Epithelial cell of proximal tubule (primary cell): ENCODE data around the gene RASSF4. TPM values are rescaled to one million over a fixed set of nuclear protein-coding genes. Genes with fewer than 3 reads are reported as not detected.
A peak's percentile ranks its signal among the peaks of the same experiment; 100 is the strongest.
"Not testable (repeated sequence)": the region's sequence is repeated elsewhere in the genome, so short reads cannot be mapped to it uniquely, and the experiment has no call there.

Experiments
- DNase-seq: peaks from one replicate; pipeline ENCODE4 v3.0.0-alpha.2; 2011; ENCODE audit warnings: low read depth
- H3K4me3 ChIP-seq: 2 replicates; pipeline ENCODE4 v1.5.1; 2011; ENCODE audit warnings: low read depth, mild to moderate bottlenecking, low read length
- total RNA-seq: library from RNA; depleted of rRNA; stranded (reverse); fragments of >200 nt; gene quantifications from 2 replicates; pipeline ENCODE4 v1.2.3, GENCODE V29; 2015
- TF ChIP-seq, protein P1 (sequence below): conservative IDR thresholded peaks from 2 replicates; pipeline ENCODE4 v1.5.1; 2012; ENCODE audit warnings: low read depth, mild to moderate bottlenecking, low read length

RASSF4 gene
- total RNA-seq, 1 donor from 2014 or later: 23.1 TPM

DNA sequence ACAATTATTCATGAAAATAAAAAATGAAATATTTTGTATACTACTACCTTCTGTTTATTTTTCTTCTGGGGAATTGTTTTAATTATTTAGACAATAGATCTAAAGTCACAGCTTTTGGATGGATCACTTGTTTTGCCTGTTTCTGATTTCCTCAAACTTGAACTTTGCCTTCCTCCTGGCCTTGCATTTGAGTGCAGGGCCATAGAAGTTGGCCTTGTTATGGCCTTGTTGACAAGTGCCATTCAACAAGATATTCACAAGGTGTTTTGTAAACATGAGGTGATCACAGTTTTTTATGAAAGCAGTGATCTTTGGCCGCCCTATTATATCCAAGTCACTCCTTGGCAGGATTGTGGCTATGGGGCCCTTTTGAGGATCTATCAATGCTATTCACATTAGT lies 45.7 kb downstream of the RASSF4 start:
- no peak for DNase-seq
- no peak overlapping the region for H3K4me3 ChIP-seq
- TF ChIP-seq, protein P1, sequence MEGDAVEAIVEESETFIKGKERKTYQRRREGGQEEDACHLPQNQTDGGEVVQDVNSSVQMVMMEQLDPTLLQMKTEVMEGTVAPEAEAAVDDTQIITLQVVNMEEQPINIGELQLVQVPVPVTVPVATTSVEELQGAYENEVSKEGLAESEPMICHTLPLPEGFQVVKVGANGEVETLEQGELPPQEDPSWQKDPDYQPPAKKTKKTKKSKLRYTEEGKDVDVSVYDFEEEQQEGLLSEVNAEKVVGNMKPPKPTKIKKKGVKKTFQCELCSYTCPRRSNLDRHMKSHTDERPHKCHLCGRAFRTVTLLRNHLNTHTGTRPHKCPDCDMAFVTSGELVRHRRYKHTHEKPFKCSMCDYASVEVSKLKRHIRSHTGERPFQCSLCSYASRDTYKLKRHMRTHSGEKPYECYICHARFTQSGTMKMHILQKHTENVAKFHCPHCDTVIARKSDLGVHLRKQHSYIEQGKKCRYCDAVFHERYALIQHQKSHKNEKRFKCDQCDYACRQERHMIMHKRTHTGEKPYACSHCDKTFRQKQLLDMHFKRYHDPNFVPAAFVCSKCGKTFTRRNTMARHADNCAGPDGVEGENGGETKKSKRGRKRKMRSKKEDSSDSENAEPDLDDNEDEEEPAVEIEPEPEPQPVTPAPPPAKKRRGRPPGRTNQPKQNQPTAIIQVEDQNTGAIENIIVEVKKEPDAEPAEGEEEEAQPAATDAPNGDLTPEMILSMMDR: no peak

DNA sequence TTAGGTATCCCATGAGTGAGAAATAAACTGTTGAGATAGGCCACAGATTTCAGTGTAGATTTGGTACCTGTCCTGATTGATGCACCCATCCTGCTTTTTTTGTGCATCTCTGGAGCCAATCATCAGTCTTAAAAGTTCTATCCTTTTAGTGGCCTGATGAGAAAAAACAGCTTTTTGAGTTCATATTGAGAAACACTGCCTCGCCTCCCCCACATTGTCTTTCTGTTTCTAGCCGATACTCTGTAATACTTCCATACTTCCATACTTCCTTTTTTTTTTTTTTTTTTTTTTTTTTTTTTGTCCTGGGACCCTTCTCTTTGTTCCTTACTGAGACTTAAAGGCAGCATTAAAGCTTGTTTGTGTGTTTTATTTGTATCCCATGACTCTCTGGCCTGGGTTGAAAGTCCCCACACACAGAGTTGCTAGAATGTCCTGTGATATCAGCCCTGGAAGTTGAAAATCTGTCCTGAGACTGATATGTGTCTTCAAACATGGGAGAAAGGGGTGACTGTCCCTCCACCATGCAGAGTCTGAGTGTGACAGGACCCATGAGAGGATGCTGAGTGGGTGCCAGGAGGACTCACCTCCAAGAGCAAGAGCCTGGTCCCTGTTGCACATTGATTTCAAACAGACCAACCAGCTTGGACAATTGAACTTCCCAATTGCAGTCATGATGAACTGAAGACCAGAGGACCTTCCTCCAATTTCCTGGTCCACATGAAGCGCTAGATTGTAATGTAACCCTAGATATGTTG lies 46.9 kb downstream of the RASSF4 start:
- TF ChIP-seq, protein P1: no peak
- DNase-seq: no peak
- no peak overlapping the region for H3K4me3 ChIP-seq

DNA sequence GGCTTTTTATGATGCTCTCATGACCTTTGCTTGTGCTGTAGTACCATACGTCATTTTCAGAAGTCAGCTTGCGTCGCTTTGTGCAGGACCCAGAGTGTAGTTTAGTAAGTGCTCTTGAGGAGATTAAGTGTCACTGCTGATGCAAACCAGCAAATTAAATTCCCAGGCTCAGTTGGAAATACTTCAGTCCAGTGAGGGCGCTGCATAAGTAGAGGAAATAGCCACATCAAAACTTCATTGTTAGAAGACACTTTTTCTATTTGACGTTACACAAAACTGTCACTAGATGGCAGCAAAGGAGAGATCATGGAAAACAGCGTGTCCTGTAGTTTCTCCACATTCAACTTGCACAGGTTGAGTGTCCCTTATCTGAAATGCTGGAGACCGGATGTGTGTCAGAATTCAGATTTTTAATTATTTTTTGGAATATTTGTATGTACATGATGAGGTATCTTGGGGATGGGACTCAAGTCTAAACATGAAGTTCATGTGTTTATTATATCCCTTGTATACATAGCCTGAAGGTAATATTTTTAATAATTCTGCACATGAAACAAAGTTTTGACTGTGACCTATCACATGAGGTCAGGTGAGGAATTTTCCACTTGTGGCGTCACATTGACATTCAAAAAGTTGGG lies 49.0 kb downstream of the RASSF4 start:
- H3K4me3 ChIP-seq: no peak overlapping the region
- peak; percentile 54 for DNase-seq
- TF ChIP-seq, protein P1: peak; percentile 83

DNA sequence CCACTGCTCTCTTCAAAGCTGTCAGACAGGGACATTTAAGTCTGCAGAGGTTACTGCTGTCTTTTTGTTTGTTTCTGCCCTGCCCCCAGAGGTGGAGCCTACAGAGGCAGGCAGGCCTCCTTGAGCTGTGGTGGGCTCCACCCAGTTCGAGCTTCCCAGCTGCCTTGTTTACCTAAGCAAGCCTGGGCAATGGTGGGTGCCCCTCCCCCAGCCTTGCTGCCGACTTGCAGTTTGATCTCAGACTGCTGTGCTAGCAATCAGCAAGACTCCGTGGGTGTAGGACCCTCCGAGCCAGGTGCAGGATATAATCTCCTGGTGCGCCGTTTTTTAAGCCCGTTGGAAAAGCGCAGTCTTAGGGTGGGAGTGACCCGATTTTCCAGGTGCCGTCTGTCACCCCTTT lies 55.0 kb downstream of the RASSF4 start:
- not testable (repeated sequence) for H3K4me3 ChIP-seq, DNase-seq

DNA sequence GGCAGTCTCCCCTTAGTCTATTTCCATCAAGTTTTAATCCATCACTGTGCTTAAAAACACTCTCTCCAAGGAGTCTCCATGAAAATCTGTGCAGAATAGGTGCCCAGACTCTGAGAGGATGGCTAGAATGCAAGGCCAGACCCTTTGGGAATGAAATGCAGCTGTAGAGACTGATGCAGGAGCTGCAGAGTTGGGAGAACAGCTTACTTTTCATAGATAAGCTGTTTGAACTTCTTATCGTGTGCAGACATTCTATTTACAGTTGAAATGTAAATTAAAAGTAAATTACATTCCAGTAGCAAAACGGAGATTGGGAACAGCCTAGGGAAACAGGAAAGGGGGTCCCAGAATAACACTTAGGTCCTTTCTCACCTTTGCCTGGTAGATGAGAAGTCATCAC lies 56.0 kb downstream of the RASSF4 start:
- no peak overlapping the region for H3K4me3 ChIP-seq
- TF ChIP-seq, protein P1: no peak
- no peak for DNase-seq

DNA sequence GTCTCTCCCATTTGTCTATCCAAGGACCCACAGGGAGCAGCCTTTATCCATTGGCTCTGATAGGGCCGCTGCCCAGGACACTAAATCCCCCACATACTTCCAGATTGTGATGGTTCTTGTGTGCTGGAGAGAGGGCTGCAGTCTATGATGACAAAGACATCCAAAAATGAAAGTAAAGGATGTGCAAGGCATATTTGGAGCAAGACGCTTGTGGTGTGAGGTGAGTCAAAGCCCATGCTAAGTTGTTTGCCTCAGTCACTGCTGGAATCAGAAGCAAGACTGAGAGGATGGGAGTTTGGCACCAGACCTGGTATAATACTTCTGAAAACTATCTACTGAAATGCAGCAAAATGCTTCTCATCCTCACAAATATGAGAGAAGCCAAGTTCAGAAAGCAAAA lies 63.8 kb downstream of the RASSF4 start:
- no peak for DNase-seq
- TF ChIP-seq, protein P1: no peak
- H3K4me3 ChIP-seq: no peak overlapping the region

DNA sequence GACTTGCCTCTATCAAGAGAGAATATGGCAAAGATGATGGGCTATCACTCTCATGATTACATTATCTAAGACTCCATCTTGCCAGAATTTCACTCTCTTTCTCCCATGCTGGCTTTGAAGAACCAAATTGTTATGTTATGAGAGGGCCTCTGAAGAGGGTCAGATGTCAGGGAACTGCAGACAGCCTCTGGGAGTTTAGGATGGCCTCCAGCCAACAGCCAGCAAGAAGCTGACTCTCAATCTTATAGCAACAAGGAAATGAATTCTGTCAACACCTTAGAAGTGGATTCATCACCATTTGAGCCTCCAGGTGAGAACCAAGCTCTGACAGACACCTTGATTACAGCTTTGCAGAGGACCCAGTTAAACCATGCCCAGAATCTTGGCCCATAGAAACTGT lies 74.7 kb downstream of the RASSF4 start:
- no peak overlapping the region for H3K4me3 ChIP-seq
- DNase-seq: no peak
- TF ChIP-seq, protein P1: no peak
